Tibial nerve (tissue), 3 donors: ENCODE measurements around the gene LTV1.

Source experiments
- CTCF ChIP-seq, 5 experiments: fragments of 200-600 bp in 3 of 5; fragments of 450-650 bp in 2 of 5; sonication (generic) in 3 of 5; IDR thresholded peaks; one replicate each; pipeline ENCODE4 v1.5.1; 2016 to 2019; ENCODE audit warnings: antibody characterized with exemption in 5 of 5, mild to moderate bottlenecking in 3 of 5, moderate library complexity in 2 of 5
- POLR2A ChIP-seq, 2 donors: fragments of 450-650 bp; IDR thresholded peaks; one replicate each; pipeline ENCODE4 v1.6.1; 2017; ENCODE audit warnings: antibody characterized with exemption in 2 of 2, mild to moderate bottlenecking in 2 of 2, moderate library complexity in 2 of 2

- no peak for TF ChIP-seq CTCF (IDR thresholded peaks at IDR 0.05)
- no peak for TF ChIP-seq POLR2A (IDR thresholded peaks at IDR 0.05)
Measured at GRCh38 chr6:143821359-143821758, 21.8 kb upstream of the LTV1 start.
